Measurements from ENCODE around the gene MRPL30. TPM values are rescaled to one million over a fixed set of nuclear protein-coding genes. Genes with fewer than 3 reads are reported as not detected.

MRPL30 gene
- total and polyA plus RNA-seq, 2 donors (not counting 1 experiment from before 2014, with no cell fraction given): 4.7 to 18.5 TPM

- Mint-ChIP-seq H3K4me1 (peaks cover 25% of the 10 kb centered on the region), H3K27me3 (no peaks in the 10 kb centered on the region), H3K9me3 (ENCODE audit: insufficient read depth) (peaks cover 2% of the 10 kb centered on the region), H3K4me3 (no peak overlapping the region), H3K27ac (no peak overlapping the region)
- WGBS (ENCODE audit: insufficient coverage): 100% methylated on average over 1 of the region's 4 CpGs
- CTCF ChIA-PET: no interaction called here
- Histone ChIP-seq H3K27me3 (replicated peaks in 1 of 4; ENCODE audit: control extremely low read depth in 1 of 4, control insufficient read depth in 3 of 4, insufficient read depth in 4 of 4, low read length in 3 of 4) (no peaks in the 10 kb centered on the region), H3K27ac (ENCODE audit: low read length in 2 of 2) (no peak overlapping the region), H4K20me1 (ENCODE audit: control insufficient read depth, insufficient read depth, low read length, poor library complexity, severe bottlenecking) (no peaks in the 10 kb centered on the region), H3K9ac (ENCODE audit: low read length) (no peak overlapping the region), H3K4me3 (ENCODE audit: control extremely low read depth in 1 of 5, extremely low read depth in 1 of 5, insufficient read depth in 1 of 5, low read depth in 2 of 5, low read length in 4 of 5) (no peak overlapping the region), H3K79me2 (ENCODE audit: control insufficient read depth, insufficient read depth, low read length) (peaks cover 18% of the 10 kb centered on the region), H3K36me3 (replicated peaks in 1 of 2; ENCODE audit: control extremely low read depth in 1 of 2, control insufficient read depth in 1 of 2, extremely low read depth in 1 of 2, insufficient read depth in 2 of 2, low read length in 1 of 2) (no peaks in the 10 kb centered on the region), H3K4me1 (ENCODE audit: control insufficient read depth in 2 of 2, insufficient read depth in 2 of 2, low read length in 2 of 2) (peaks cover 12 to 13% of the 10 kb centered on the region in 2 donors), H3K4me2 (replicated peaks; ENCODE audit: low read depth, low read length, poor library complexity, severe bottlenecking) (no peak overlapping the region), H3K9me3 (ENCODE audit: control extremely low read depth in 1 of 3, control insufficient read depth in 2 of 3, insufficient read depth in 1 of 3, low read length in 2 of 3) (peaks cover 0 to 6% (median 1%) of the 10 kb centered on the region in 3 donors), H2AFZ (ENCODE audit: insufficient read depth, low read depth, low read length, poor library complexity, severe bottlenecking) (no peak overlapping the region)
- TF ChIP-seq, protein P1, sequence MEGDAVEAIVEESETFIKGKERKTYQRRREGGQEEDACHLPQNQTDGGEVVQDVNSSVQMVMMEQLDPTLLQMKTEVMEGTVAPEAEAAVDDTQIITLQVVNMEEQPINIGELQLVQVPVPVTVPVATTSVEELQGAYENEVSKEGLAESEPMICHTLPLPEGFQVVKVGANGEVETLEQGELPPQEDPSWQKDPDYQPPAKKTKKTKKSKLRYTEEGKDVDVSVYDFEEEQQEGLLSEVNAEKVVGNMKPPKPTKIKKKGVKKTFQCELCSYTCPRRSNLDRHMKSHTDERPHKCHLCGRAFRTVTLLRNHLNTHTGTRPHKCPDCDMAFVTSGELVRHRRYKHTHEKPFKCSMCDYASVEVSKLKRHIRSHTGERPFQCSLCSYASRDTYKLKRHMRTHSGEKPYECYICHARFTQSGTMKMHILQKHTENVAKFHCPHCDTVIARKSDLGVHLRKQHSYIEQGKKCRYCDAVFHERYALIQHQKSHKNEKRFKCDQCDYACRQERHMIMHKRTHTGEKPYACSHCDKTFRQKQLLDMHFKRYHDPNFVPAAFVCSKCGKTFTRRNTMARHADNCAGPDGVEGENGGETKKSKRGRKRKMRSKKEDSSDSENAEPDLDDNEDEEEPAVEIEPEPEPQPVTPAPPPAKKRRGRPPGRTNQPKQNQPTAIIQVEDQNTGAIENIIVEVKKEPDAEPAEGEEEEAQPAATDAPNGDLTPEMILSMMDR (IDR thresholded peaks at IDR 0.05): no peak
- TF ChIP-seq EZH2 (IDR thresholded peaks at IDR 0.05; ENCODE audit: borderline replicate concordance, insufficient read depth, low read depth, low read length, poor library complexity, severe bottlenecking): no peak
- intact Hi-C loops (cut with micrococcal nuclease): no loop called here
- no peak for DNase-seq
- POLR2A ChIA-PET: no interaction called here
- no peak for ATAC-seq (ENCODE audit: low read depth)
Observed at GRCh38 chr2:99139003-99139402, 42.0 kb upstream of the MRPL30 start.

- peak overlapping the region; percentile 91 for H3K4me2 ChIP-seq (replicated peaks; ENCODE audit: low read depth, low read length, poor library complexity, severe bottlenecking)
- peak overlapping the region; percentile 80 for H3K9ac ChIP-seq (ENCODE audit: low read length)
- ChIA-PET CTCF (interaction anchor here (0.6 to 2.6 kb wide), 5 partner anchors 16 to 199 kb away, joined by 3 to 24 read pairs (median 6); partner anchors contain the start of genes EIF5B, LIPT1, MITD1 and MRPL30), POLR2A (interaction anchor here (0.6 to 2.7 kb wide), 4 partner anchors 16 to 675 kb away, joined by 3 to 31 read pairs (median 4); partner anchors contain the start of genes LIPT1, MITD1, MRPL30 and TSGA10)
- H3K27ac Mint-ChIP-seq: peak overlapping the region; percentile 97
- peak overlapping the region; percentile 93 for H3K27ac ChIP-seq (ENCODE audit: low read length in 2 of 2)
- TF ChIP-seq, protein P1 (IDR thresholded peaks at IDR 0.05): no peak
- no peak for TF ChIP-seq EZH2 (IDR thresholded peaks at IDR 0.05; ENCODE audit: borderline replicate concordance, insufficient read depth, low read depth, low read length, poor library complexity, severe bottlenecking)
- peak overlapping the region; percentile 74 to 90 (median 87) for H3K4me3 ChIP-seq (ENCODE audit: control extremely low read depth in 1 of 5, extremely low read depth in 1 of 5, insufficient read depth in 1 of 5, low read depth in 2 of 5, low read length in 4 of 5)
- peak overlapping the region; percentile 95 for H2AFZ ChIP-seq (ENCODE audit: insufficient read depth, low read depth, low read length, poor library complexity, severe bottlenecking)
- peaks cover 25% of the 10 kb centered on the region for H3K4me1 Mint-ChIP-seq
- DNase-seq (no peak), ATAC-seq (ENCODE audit: low read depth) (no peak)
- H3K27me3 ChIP-seq (replicated peaks in 1 of 4; ENCODE audit: control extremely low read depth in 1 of 4, control insufficient read depth in 3 of 4, insufficient read depth in 4 of 4, low read length in 3 of 4): no peaks in the 10 kb centered on the region
- no peaks in the 10 kb centered on the region for H3K27me3 Mint-ChIP-seq
- H3K9me3 ChIP-seq (ENCODE audit: control extremely low read depth in 1 of 3, control insufficient read depth in 2 of 3, insufficient read depth in 1 of 3, low read length in 2 of 3): peaks cover 0 to 1% (median 0%) of the 10 kb centered on the region in 3 donors
- 3% methylated on average over 8 of the region's 17 CpGs for WGBS (ENCODE audit: insufficient coverage)
- peak overlapping the region; percentile 97 for H3K4me3 Mint-ChIP-seq
- intact Hi-C loops (cut with micrococcal nuclease): loop anchor here (2.0 kb wide), 1 partner anchor 409 kb away; the partner anchor contains the start of gene MGAT4A
- H3K36me3 ChIP-seq (replicated peaks in 1 of 2; ENCODE audit: control extremely low read depth in 1 of 2, control insufficient read depth in 1 of 2, extremely low read depth in 1 of 2, insufficient read depth in 2 of 2, low read length in 1 of 2): no peaks in the 10 kb centered on the region
- H3K4me1 ChIP-seq (ENCODE audit: control insufficient read depth in 2 of 2, insufficient read depth in 2 of 2, low read length in 2 of 2): peaks cover 12 to 13% of the 10 kb centered on the region in 2 donors
- peaks cover 18% of the 10 kb centered on the region for H3K79me2 ChIP-seq (ENCODE audit: control insufficient read depth, insufficient read depth, low read length)
- no peaks in the 10 kb centered on the region for H3K9me3 Mint-ChIP-seq (ENCODE audit: insufficient read depth)
- no peaks in the 10 kb centered on the region for H4K20me1 ChIP-seq (ENCODE audit: control insufficient read depth, insufficient read depth, low read length, poor library complexity, severe bottlenecking)
Observed at GRCh38 chr2:99140056-99140859, 40.7 kb upstream of the MRPL30 start.

Data from B cell (primary cell).